Measurements from ENCODE around the gene NFYA. TPM values are rescaled to one million over a fixed set of nuclear protein-coding genes. Genes with fewer than 3 reads are reported as not detected.

NFYA gene
- total and polyA plus RNA-seq, 2 of the 13 experiments (the other 11 are each of a cell fraction or from before 2014, with no cell fraction given) = 16.0 to 22.9 TPM

GRCh38 chr6:41040101-41040939, 32.5 kb upstream of the NFYA start (continued):
- TF ChIP-seq PAXIP1 (CRISPR knock-in tag; conservative IDR thresholded peaks at IDR 0.05) (peak; percentile 97), MTERF4 (CRISPR knock-in tag; IDR thresholded peaks at IDR 0.05) (no peak), DMAP1 (CRISPR knock-in tag; IDR thresholded peaks at IDR 0.05) (peak; percentile 71; the same call in 1 of the 2 replicates), MAZ (IDR thresholded peaks at IDR 0.05; ENCODE audit: borderline replicate concordance, low read depth, low read length) (peak; percentile 88), MAZ (CRISPR knock-in tag; IDR thresholded peaks at IDR 0.05; ENCODE audit: low read depth) (peak; percentile 84), CHD4 (IDR thresholded peaks at IDR 0.05; ENCODE audit: borderline replicate concordance, low read length) (peak; percentile 74; the same call in 1 of the 2 replicates), SKI (IDR thresholded peaks at IDR 0.05; ENCODE audit: partially characterized antibody) (peak; percentile 83), SCMH1 (CRISPR knock-in tag; IDR thresholded peaks at IDR 0.05; ENCODE audit: borderline replicate concordance) (no peak), ESRRA (CRISPR knock-in tag; IDR thresholded peaks at IDR 0.05; ENCODE audit: low read depth) (peak; percentile 77; the same call in 1 of the 2 replicates), AHR (CRISPR knock-in tag; IDR thresholded peaks at IDR 0.05) (no peak), ZNF496 (CRISPR knock-in tag; IDR thresholded peaks at IDR 0.05; ENCODE audit: insufficient replicate concordance) (no peak), IKZF4 (CRISPR knock-in tag; IDR thresholded peaks at IDR 0.05; ENCODE audit: borderline replicate concordance, low read depth, not compliant biosample characterization) (peak; percentile 66), POLR2AphosphoS2 (IDR thresholded peaks at IDR 0.05; ENCODE audit: low read depth, low read length) (no peak), ISX (CRISPR knock-in tag; conservative IDR thresholded peaks at IDR 0.05) (no peak), ZNF615 (CRISPR knock-in tag; IDR thresholded peaks at IDR 0.05; ENCODE audit: borderline replicate concordance) (no peak), ZNF552 (CRISPR knock-in tag; IDR thresholded peaks at IDR 0.05; ENCODE audit: borderline replicate concordance) (no peak), ELF3 (CRISPR knock-in tag; IDR thresholded peaks at IDR 0.05) (peak; percentile 71), SSRP1 (CRISPR knock-in tag; IDR thresholded peaks at IDR 0.05) (peak; percentile 89)
- TF ChIP-seq, protein P1, sequence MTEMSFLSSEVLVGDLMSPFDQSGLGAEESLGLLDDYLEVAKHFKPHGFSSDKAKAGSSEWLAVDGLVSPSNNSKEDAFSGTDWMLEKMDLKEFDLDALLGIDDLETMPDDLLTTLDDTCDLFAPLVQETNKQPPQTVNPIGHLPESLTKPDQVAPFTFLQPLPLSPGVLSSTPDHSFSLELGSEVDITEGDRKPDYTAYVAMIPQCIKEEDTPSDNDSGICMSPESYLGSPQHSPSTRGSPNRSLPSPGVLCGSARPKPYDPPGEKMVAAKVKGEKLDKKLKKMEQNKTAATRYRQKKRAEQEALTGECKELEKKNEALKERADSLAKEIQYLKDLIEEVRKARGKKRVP (CRISPR knock-in tag; IDR thresholded peaks at IDR 0.05) = no peak
- TF ChIP-seq, protein P2, sequence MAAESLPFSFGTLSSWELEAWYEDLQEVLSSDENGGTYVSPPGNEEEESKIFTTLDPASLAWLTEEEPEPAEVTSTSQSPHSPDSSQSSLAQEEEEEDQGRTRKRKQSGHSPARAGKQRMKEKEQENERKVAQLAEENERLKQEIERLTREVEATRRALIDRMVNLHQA (CRISPR knock-in tag; IDR thresholded peaks at IDR 0.05) = no peak
- TF ChIP-seq, protein P3, sequence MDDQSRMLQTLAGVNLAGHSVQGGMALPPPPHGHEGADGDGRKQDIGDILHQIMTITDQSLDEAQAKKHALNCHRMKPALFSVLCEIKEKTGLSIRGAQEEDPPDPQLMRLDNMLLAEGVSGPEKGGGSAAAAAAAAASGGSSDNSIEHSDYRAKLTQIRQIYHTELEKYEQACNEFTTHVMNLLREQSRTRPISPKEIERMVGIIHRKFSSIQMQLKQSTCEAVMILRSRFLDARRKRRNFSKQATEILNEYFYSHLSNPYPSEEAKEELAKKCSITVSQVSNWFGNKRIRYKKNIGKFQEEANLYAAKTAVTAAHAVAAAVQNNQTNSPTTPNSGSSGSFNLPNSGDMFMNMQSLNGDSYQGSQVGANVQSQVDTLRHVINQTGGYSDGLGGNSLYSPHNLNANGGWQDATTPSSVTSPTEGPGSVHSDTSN (CRISPR knock-in tag; IDR thresholded peaks at IDR 0.05; ENCODE audit: borderline replicate concordance) = no peak
- TF ChIP-seq, protein P4, sequence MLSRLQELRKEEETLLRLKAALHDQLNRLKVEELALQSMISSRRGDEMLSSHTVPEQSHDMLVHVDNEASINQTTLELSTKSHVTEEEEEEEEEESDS (CRISPR knock-in tag; IDR thresholded peaks at IDR 0.05; ENCODE audit: borderline replicate concordance) = no peak; the same call in 1 of the 2 replicates
